ENCODE data around the gene HLA-DOB. TPM values are rescaled to one million over a fixed set of nuclear protein-coding genes. Genes with fewer than 3 reads are reported as not detected.

HLA-DOB gene
- total and polyA plus RNA-seq, 2 of the 13 experiments (the other 11 are each of a cell fraction or from before 2014, with no cell fraction given) = not detected

- TF ChIP-seq ZNF773 (CRISPR knock-in tag; IDR thresholded peaks at IDR 0.05; ENCODE audit: borderline replicate concordance) (peak; percentile 83; the same call in 1 of the 2 replicates), HBP1 (CRISPR knock-in tag; IDR thresholded peaks at IDR 0.05; ENCODE audit: low read depth) (no peak), SMC3 (IDR thresholded peaks at IDR 0.05; ENCODE audit: low read length) (peak; percentile 71), ZNF34 (CRISPR knock-in tag; IDR thresholded peaks at IDR 0.05; ENCODE audit: borderline replicate concordance) (no peak; the same call in 1 of the 2 replicates), TCF7 (IDR thresholded peaks at IDR 0.05; ENCODE audit: low read depth) (no peak), ZNF776 (CRISPR knock-in tag; IDR thresholded peaks at IDR 0.05) (peak; percentile 85), ZNF747 (CRISPR knock-in tag; IDR thresholded peaks at IDR 0.05; ENCODE audit: borderline replicate concordance) (peak; percentile 23; the same call in 1 of the 2 replicates), ARID5B (CRISPR knock-in tag; IDR thresholded peaks at IDR 0.05) (peak; percentile 82), HIVEP1 (CRISPR knock-in tag; IDR thresholded peaks at IDR 0.05) (peak; percentile 51), ATF6 (CRISPR knock-in tag; conservative IDR thresholded peaks at IDR 0.05) (0 out of 2 replicates have a peak, but pooled peaks have one; percentile 59), ZNF263 (CRISPR knock-in tag; IDR thresholded peaks at IDR 0.05) (peak; percentile 76), REPIN1 (CRISPR knock-in tag; IDR thresholded peaks at IDR 0.05; ENCODE audit: borderline replicate concordance, low read depth) (peak; percentile 91; the same call in 1 of the 2 replicates), YEATS2 (CRISPR knock-in tag; IDR thresholded peaks at IDR 0.05; ENCODE audit: borderline replicate concordance) (peak; percentile 82; the same call in 1 of the 2 replicates), ZNF766 (CRISPR knock-in tag; IDR thresholded peaks at IDR 0.05; ENCODE audit: borderline replicate concordance) (0 out of 2 replicates have a peak, but pooled peaks have one; percentile 25), ETV6 (CRISPR knock-in tag; conservative IDR thresholded peaks at IDR 0.05) (no peak), SOX5 (CRISPR knock-in tag; IDR thresholded peaks at IDR 0.05; ENCODE audit: borderline replicate concordance) (peak; percentile 62), E2F1 (CRISPR knock-in tag; IDR thresholded peaks at IDR 0.05) (peak; percentile 72)
Observed at GRCh38 chr6:32838114-32838958, 21.5 kb upstream of the HLA-DOB start, which contains the start of gene TAP2 (continued).

Measured in HepG2 (cell line).